GM21737 (cell line): ENCODE data around the gene TOR2A.

ENCODE experiments used
- ATAC-seq: cut with Tn5 transposase; IDR thresholded peaks from one replicate; pipeline ENCODE4 v1.9.1; 2021; ENCODE audit warnings: mild to moderate bottlenecking, moderate library complexity; ENCODE audit not compliant: unreplicated experiment

The TOR2A gene

DNA sequence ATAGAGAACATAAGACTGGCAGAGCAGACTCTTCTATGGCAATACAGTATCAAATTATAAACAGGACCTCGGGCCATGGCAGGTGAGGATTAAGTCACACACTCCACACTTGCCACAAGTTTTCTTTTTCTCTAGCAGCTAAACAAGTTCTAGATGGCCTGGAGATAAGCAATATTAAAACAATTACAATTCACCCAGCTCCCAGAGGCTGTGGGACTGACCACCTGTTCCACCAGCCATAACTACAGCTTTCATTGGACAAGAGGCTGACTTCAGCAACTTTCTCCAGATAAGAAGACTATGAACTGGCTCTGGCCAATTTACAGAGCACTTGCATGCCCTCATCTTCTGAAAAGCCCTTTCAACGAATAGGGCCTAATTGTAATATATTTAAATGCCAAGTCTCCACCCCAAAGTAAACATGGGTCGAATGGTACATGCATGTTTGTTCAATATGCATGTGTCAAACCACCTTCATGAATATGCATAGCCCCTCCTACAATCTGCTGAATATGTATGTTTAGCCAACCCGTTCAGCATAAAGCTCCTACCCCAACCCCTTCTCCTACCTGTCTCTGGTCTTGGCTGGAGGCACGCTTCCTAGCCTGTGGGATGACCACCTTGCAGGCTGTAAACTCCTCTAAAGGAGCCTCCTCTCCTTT, 34.4 kb downstream of the TOR2A start:
- ATAC-seq, result no peak

DNA sequence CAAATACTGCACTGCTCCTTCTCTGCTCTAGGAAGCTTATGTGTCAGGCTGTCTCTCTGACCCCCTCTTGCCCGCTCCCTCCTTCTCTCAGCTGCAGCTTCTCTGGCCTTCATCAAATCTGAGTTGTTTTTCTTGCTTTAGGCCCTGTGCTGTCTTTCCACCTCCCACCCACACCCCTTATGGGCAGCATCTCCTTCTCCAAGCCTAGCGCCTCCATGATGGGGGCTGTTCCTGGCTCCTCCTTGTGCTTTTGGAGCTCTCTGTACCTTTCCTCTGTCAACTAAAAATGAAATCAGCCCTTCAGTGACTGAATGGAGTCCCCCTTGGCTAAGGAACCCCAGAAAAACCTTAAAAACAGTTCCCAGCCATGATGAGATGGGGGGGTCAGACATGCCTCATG, 35.0 kb downstream of the TOR2A start:
- no peak for ATAC-seq

DNA sequence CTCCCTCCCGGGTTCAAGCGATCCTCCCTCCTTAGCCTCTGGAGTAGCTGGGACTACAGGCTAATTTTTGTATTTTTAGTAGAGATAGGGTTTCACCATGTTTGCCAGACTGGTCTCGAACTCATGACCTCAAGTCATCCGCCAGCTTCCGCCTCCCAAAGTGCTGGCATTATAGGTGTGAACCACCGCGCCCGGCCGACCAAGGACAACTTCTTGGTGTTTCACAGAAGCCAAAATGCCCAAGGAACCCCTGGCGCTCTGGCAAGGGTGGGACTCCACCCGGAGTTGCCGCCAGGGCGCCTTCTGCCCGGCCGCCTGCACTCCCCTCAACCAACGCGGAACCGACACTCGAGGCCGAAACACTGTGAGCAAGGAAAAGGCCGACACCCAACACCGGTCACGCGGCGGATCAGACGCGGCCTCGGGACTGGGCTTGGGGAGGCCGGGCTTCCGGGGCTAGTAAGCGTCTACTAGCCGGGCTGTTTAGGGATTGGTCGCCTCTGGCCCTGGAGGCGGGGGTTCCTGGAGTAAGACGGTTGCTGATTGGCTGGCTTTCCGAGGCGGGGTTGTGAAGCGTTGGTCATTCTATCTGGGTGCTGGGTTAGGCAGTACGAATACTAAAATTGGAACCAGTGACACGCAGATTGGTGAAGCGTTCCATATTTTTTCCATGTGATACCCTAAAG, 36.0 kb downstream of the TOR2A start:
- ATAC-seq, result peak; percentile 89

- no peak for ATAC-seq
Observed at GRCh38 chr9:127698386-127698785, 36.7 kb downstream of the TOR2A start.

DNA sequence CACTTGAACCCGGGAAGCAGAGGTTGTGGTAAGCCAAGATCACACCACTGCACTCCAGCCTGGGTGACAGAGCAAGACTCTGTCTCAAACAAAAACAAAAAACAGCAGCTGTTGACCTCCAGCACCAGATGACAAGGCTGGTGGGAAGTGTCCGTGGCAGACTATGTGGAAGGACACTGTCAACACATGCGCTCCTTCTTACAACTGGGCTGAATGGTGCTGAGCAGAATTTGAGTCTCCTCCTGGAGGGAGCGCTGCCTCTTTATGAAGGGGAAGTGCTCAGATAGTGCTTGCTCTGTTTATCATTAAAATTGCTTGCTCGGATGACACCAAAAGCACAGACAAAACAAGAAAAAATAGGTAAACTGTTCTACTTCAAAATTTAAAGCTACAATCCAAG, 37.5 kb downstream of the TOR2A start:
- no peak for ATAC-seq

GRCh38 chr9:127694890-127695720, 40.0 kb downstream of the TOR2A start:
- ATAC-seq, result no peak

- ATAC-seq, result no peak
Observed at GRCh38 chr9:127693697-127694096, 41.4 kb downstream of the TOR2A start.

DNA sequence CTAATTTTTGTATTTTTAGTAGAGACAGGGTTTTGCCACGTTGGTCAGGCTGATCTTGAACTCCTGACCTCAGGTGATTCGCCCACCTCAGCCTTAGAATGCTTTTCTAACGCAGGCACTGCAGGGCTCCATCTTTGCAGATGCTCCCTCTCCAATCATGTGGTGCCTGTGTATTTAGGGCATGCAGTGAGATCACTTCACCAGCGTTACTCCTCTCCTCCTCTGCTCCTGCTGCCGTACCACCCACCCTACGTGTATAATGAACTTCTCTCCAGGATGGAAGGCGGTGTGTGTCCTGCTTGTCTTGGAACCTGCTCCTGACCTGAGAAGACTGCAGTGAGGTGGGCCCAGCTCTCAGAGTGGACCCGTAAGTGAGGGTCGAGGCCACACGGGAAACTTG, 42.0 kb downstream of the TOR2A start:
- no peak for ATAC-seq

DNA sequence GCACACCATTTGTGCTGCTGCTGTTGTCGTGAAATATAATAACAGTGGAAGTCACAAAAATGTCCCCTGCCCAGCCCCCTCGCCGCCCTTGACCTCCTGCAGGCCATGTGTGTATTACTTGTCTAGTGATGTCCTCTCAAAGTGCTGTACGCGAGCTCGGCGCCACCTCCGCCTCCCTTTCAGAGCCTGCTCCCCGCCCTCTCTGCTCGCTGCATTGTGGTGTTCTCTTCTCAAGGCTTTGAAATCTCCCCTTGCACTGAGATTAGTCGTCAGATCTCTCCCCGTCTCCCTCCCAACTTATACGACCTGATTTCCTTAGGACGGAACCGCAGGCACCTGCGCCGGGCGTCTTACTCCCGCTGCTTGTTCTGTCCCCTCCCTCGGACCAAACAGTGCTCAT, 43.0 kb downstream of the TOR2A start:
- ATAC-seq, result no peak

DNA sequence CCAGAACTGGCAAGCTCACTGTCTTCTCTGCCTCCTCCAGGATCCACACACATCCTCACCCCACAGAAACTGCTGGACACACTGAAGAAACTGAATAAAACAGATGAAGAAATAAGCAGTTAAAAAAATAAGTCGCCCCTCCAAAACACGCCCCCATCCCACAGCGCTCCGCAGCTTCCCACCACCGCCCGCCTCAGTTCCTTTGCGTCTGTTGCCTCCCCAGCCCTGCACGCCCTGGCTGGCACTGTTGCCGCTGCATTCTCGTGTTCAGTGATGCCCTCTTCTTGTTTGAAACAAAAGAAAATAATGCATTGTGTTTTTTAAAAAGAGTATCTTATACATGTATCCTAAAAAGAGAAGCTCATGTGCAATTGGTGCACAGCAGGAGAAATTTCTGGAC, 44.4 kb downstream of the TOR2A start:
- no peak for ATAC-seq

DNA sequence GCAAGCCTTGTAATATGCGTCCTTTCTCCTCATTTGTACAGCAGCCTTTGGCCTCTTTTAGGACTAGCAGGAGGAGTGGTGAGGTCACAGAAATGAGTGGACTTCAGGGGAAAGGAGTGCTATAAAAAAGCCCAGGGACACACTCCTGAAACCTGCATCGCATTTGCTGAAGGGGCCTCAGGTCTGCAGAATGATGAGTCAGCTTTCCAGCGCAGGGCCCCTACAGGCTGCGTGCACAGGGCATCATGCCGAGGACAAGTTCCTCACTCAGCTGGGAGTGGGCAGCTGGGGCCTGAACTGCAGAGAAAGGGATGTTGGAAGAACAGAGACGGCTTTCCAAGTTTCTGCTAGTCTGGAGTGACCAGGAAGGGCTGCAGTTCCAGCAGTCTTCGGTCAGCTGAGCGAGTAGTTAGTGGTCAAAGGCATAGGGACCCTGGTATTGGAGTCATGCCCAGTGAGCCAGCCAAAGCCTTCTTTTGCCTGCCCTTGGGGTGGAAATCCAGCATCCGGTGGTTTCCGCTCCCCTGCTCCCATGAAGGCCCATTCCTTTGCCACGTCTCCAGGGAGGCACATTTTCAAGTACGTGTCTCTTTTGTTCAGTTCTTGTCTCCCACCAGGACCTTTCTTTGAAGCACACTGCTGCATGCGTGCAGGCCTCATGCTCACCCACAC, 45.6 kb downstream of the TOR2A start:
- no peak for ATAC-seq

DNA sequence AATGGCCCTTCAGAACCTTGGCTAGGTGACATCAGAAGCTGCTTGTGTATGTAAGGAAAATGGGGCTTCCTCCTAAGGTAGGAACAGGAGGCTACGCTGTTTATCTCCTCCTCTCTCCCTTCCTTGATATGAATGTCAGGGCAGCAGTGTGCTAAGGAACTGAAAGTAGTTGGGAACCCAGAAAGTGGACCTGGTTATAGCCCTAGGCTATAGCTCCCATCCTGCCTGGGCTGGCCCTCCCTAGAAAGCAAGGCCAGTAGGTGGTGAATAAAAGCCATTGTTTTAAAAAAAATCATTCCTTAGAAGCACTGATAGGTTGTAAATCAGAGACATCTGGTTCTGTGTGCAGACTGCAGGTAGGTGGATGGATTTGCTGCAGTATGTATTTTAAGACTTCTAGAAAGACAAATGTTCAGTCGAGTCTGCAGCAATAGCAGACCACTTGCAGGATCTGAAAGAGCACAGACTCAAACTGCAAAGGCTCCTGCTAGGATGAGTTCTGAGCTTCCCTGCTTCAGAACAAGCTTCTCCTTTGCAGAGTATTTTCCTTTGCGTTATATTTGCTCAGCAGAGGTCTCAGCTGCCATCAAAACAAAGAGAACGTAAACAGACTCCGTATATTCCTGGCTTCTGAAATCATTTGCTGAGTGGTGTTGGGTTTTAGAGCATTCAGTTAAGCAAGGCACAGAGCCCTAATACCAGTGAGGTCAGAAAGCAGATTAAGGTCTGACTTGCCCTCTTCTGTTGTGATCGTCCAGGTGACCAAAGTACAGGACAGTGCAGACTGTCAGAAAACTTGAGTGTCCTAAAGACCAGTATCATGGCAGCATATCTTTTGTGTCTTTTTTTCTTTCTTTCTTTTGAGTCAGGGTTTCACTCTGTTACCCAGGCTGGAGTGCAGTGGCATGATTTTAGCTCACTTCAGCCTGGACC, 48.4 kb downstream of the TOR2A start:
- no peak for ATAC-seq

DNA sequence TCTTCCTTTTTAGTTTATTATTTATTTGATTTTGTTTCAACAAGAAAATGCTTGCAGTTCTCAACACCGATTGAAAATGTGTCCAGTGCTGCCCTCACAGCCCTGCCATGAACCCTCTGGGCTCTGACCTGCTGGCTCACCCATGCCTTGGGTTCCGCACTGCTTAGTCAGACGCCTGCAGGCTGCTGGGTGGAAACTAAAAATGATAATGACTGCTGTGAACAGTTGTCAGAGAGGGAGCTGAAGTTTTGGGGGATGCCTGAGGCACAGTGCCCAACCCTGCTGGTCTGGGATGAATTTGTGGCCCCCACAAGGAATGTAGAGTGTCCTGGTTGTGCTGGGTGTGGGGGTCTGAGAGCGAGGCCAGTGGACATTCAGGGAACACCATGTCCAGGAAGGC, 50.5 kb downstream of the TOR2A start:
- no peak for ATAC-seq

GRCh38 chr9:127683723-127684122, 51.4 kb downstream of the TOR2A start:
- ATAC-seq, result no peak

- ATAC-seq, result no peak
Observed at GRCh38 chr9:127682351-127683136, 52.5 kb downstream of the TOR2A start.
